GM12878 (cell line): ENCODE data around the gene SMG9.

Source experiments
- IRF3 ChIP-seq: fragments of 450-650 bp; IDR thresholded peaks from 2 replicates; pipeline ENCODE4 v1.6.1; 2014; ENCODE audit warnings: mild to moderate bottlenecking
- POLR2A ChIP-seq: IDR thresholded peaks from 2 replicates; pipeline ENCODE4 v1.6.1; 2011; ENCODE audit warnings: low read depth, mild to moderate bottlenecking, low read length

DNA sequence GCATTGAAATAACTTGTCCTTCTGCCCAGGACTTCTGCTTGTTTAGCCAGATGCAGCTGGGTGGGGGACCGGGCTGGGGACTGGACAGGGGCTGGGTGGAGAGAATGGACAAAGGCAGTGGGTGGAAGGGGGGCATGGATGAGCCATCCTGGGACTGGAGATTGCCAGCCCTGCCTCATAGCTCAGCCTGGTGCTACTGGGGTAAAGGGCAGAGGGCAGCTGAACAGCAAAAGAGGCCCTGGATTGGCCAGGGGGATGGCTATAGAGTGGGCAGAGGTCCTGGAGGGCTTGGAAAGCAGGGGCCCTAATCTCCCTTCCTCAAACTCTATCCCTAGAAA, 67.1 kb downstream of the SMG9 start:
- TF ChIP-seq IRF3: no peak
- TF ChIP-seq POLR2A: no peak
